GM23248 (cell line): ENCODE results near the gene SLC46A1. TPM values are rescaled to one million over a fixed set of nuclear protein-coding genes. Genes with fewer than 3 reads are reported as not detected.

ENCODE experiments used
- DNase-seq: peaks from one replicate; pipeline ENCODE4 v3.0.0-alpha.2; 2015
- H2AFZ ChIP-seq: fragments of 200-600 bp; sonication (generic); 2 replicates; pipeline ENCODE4 v1.6.1; 2016; ENCODE audit warnings: antibody characterized with exemption
- H3F3A ChIP-seq: fragments of 200-600 bp; sonication (generic); 2 replicates; pipeline ENCODE4 v1.6.1; 2016; ENCODE audit warnings: mild to moderate bottlenecking, antibody characterized with exemption, mixed run types; ENCODE audit not compliant: insufficient read depth
- H3K27ac ChIP-seq: fragments of 200-600 bp; sonication (generic); 2 replicates; pipeline ENCODE4 v1.5.1; 2016; ENCODE audit warnings: mild to moderate bottlenecking
- H3K27me3 ChIP-seq: fragments of 200-600 bp; sonication (generic); replicated peaks from 2 replicates; pipeline ENCODE4 v1.6.1; 2016; ENCODE audit warnings: mild to moderate bottlenecking; ENCODE audit not compliant: insufficient read depth
- H3K36me3 ChIP-seq: fragments of 200-600 bp; sonication (generic); 2 replicates; pipeline ENCODE4 v1.6.1; 2016; ENCODE audit warnings: low read depth, mild to moderate bottlenecking
- H3K4me1 ChIP-seq: fragments of 200-600 bp; sonication (generic); 2 replicates; pipeline ENCODE4 v1.6.1; 2016; ENCODE audit warnings: mild to moderate bottlenecking; ENCODE audit not compliant: insufficient read depth
- H3K4me2 ChIP-seq: fragments of 200-600 bp; sonication (generic); one replicate; pipeline ENCODE4 v1.6.1; 2016; ENCODE audit warnings: mild to moderate bottlenecking; ENCODE audit not compliant: unreplicated experiment
- H3K4me3 ChIP-seq: fragments of 200-600 bp; sonication (generic); 2 replicates; pipeline ENCODE4 v1.5.1; 2016; ENCODE audit warnings: mild to moderate bottlenecking
- H3K79me2 ChIP-seq: fragments of 200-600 bp; sonication (generic); 2 replicates; pipeline ENCODE4 v1.6.1; 2016; ENCODE audit warnings: mild to moderate bottlenecking; ENCODE audit not compliant: insufficient read depth
- H3K9ac ChIP-seq: fragments of 200-600 bp; sonication (generic); 2 replicates; pipeline ENCODE4 v1.6.1; 2016; ENCODE audit warnings: mild to moderate bottlenecking
- H3K9me2 ChIP-seq: fragments of 200-600 bp; sonication (generic); 2 replicates; pipeline ENCODE4 v1.6.1; 2016; ENCODE audit warnings: mixed run types, mild to moderate bottlenecking, moderate library complexity; ENCODE audit not compliant: insufficient read depth
- H3K9me3 ChIP-seq: fragments of 200-600 bp; sonication (generic); one replicate; pipeline ENCODE4 v1.6.1; 2017; ENCODE audit warnings: low read depth
- H4K20me1 ChIP-seq: fragments of 200-600 bp; sonication (generic); 2 replicates; pipeline ENCODE4 v1.6.0; 2016; ENCODE audit not compliant: insufficient read depth
- EZH2 ChIP-seq: fragments of 200-600 bp; sonication (generic); IDR thresholded peaks from 2 replicates; pipeline ENCODE4 v1.6.1; 2018; ENCODE audit warnings: antibody characterized with exemption, mild to moderate bottlenecking; ENCODE audit not compliant: insufficient read depth, poor library complexity, severe bottlenecking
- EZH2phosphoT487 ChIP-seq: fragments of 200-600 bp; sonication (generic); IDR thresholded peaks from 2 replicates; pipeline ENCODE4 v1.6.1; 2018; ENCODE audit warnings: antibody characterized with exemption, moderate library complexity, mild to moderate bottlenecking, low read depth; ENCODE audit not compliant: insufficient read depth
- WGBS, 2 experiments: methylation state at CpG; one replicate each; pipeline ENCODE4 v1.1.6; 2015 to 2017; ENCODE audit warnings: low lambda C conversion rate in 2 of 2, low coverage in 1 of 2; ENCODE audit errors: missing lambda C conversion rate in 2 of 2; 5-methylcytosine and 5-hydroxymethylcytosine counted together
- in situ Hi-C: fragments of 300-500 bp; cut with MboI; formaldehyde crosslinking; loops from 2 replicates; pipeline ENCODE4 v1.15.0; 2020
- polyA plus RNA-seq: library from polyadenylated mRNA; unstranded; fragments of >200 nt; fragmentation: Nextera tagmentation; extraction: Ambion mirVana; gene quantifications from 2 replicates; pipeline ENCODE4 v1.2.1, GENCODE V29; 2016
- total RNA-seq: library from RNA; depleted of rRNA; stranded (reverse); fragments of >200 nt; shearing (Covaris generic); gene quantifications from 2 replicates; pipeline ENCODE4 v1.2.3, GENCODE V29; 2014

SLC46A1 gene
- total and polyA plus RNA-seq, 2 experiments from 2014 or later: 4.9 to 11.1 TPM

- Histone ChIP-seq H3K27ac (no peak overlapping the region), H3K4me2 (no peak overlapping the region), H3K4me1 (peaks cover 6% of the 10 kb centered on the region), H3K36me3 (no peaks in the 10 kb centered on the region), H3K4me3 (no peak overlapping the region), H3K9me3 (no peaks in the 10 kb centered on the region), H3K9me2 (no peaks in the 10 kb centered on the region), H3K27me3 (no peaks in the 10 kb centered on the region), H2AFZ (no peak overlapping the region), H4K20me1 (no peaks in the 10 kb centered on the region), H3K9ac (no peak overlapping the region), H3F3A (peaks cover 16% of the 10 kb centered on the region), H3K79me2 (peaks cover 11% of the 10 kb centered on the region)
- TF ChIP-seq EZH2phosphoT487: no peak
- no peak for TF ChIP-seq EZH2
- in situ Hi-C loops: no loop called here
- 94% methylated on average over 19 to 23 of the region's 23 CpGs for WGBS, 2 experiments
- no peak for DNase-seq
Observed at GRCh38 chr17:28368915-28369683, 36.9 kb downstream of the SLC46A1 start.

GRCh38 chr17:28368306-28368831, 37.6 kb downstream of the SLC46A1 start:
- H3K9me2 ChIP-seq: no peaks in the 10 kb centered on the region
- no peak overlapping the region for H2AFZ ChIP-seq
- no peak overlapping the region for H3K9ac ChIP-seq
- no peak overlapping the region for H3K4me3 ChIP-seq
- TF ChIP-seq EZH2 (no peak), EZH2phosphoT487 (no peak)
- H3K4me2 ChIP-seq: no peak overlapping the region
- in situ Hi-C loops: no loop called here
- H4K20me1 ChIP-seq: no peaks in the 10 kb centered on the region
- peaks cover 3% of the 10 kb centered on the region for H3K79me2 ChIP-seq
- H3K36me3 ChIP-seq: no peaks in the 10 kb centered on the region
- WGBS, 2 experiments: 73 to 82% methylated on average over 5 of the region's 5 CpGs
- H3K4me1 ChIP-seq: peaks cover 6% of the 10 kb centered on the region
- H3K27ac ChIP-seq: no peak overlapping the region
- DNase-seq: no peak
- H3K27me3 ChIP-seq: no peaks in the 10 kb centered on the region
- H3K9me3 ChIP-seq: no peaks in the 10 kb centered on the region
- H3F3A ChIP-seq: peaks cover 14% of the 10 kb centered on the region

GRCh38 chr17:28367641-28368305, 38.2 kb downstream of the SLC46A1 start:
- 88 to 90% methylated on average over 18 to 21 of the region's 21 CpGs for WGBS, 2 experiments
- no peak overlapping the region for H3K4me3 ChIP-seq
- H3K36me3 ChIP-seq: no peaks in the 10 kb centered on the region
- no peaks in the 10 kb centered on the region for H3K27me3 ChIP-seq
- no peaks in the 10 kb centered on the region for H3K79me2 ChIP-seq
- H3K9me2 ChIP-seq: no peaks in the 10 kb centered on the region
- H4K20me1 ChIP-seq: no peaks in the 10 kb centered on the region
- DNase-seq: no peak
- H2AFZ ChIP-seq: no peak overlapping the region
- in situ Hi-C loops: no loop called here
- TF ChIP-seq EZH2phosphoT487 (no peak), EZH2 (no peak)
- H3K9ac ChIP-seq: no peak overlapping the region
- H3K9me3 ChIP-seq: no peaks in the 10 kb centered on the region
- no peak overlapping the region for H3K27ac ChIP-seq
- H3K4me2 ChIP-seq: no peak overlapping the region
- H3F3A ChIP-seq: peaks cover 10% of the 10 kb centered on the region
- H3K4me1 ChIP-seq: peaks cover 6% of the 10 kb centered on the region

GRCh38 chr17:28366605-28367004, 39.4 kb downstream of the SLC46A1 start:
- peaks cover 10% of the 10 kb centered on the region for H3F3A ChIP-seq
- no peak overlapping the region for H2AFZ ChIP-seq
- H3K79me2 ChIP-seq: no peaks in the 10 kb centered on the region
- peaks cover 5% of the 10 kb centered on the region for H3K36me3 ChIP-seq
- no peak overlapping the region for H3K4me2 ChIP-seq
- H4K20me1 ChIP-seq: no peaks in the 10 kb centered on the region
- TF ChIP-seq EZH2phosphoT487 (no peak), EZH2 (no peak)
- no peak overlapping the region for H3K27ac ChIP-seq
- 70 to 94% methylated on average over 1 of the region's 1 CpG for WGBS, 2 experiments
- H3K9me2 ChIP-seq: no peaks in the 10 kb centered on the region
- in situ Hi-C loops: no loop called here
- no peak overlapping the region for H3K4me3 ChIP-seq
- H3K27me3 ChIP-seq: no peaks in the 10 kb centered on the region
- no peak for DNase-seq
- no peaks in the 10 kb centered on the region for H3K9me3 ChIP-seq
- H3K9ac ChIP-seq: no peak overlapping the region
- peaks cover 6% of the 10 kb centered on the region for H3K4me1 ChIP-seq
